HL-60 (cell line): ENCODE measurements around the gene COMMD7.
"Not testable (repeated sequence)": the region's sequence is repeated elsewhere in the genome, so short reads cannot be mapped to it uniquely, and the experiment has no call there.

Experiments
- DNase-seq, 2 experiments: peaks; one replicate each; pipeline ENCODE4 v3.0.0-alpha.2; 2010 to 2020; ENCODE audit warnings: low read depth in 1 of 2, low spot score in 1 of 2
- H3K27ac ChIP-seq: fragments of 250-450 bp; sonication (Bioruptor Pico); replicated peaks from 2 replicates; pipeline ENCODE4 v1.5.1; 2020; ENCODE audit warnings: mild to moderate bottlenecking, moderate library complexity
- H3K27me3 ChIP-seq: fragments of 250-450 bp; sonication (Bioruptor Pico); 2 replicates; pipeline ENCODE4 v1.5.1; 2021; ENCODE audit warnings: mild to moderate bottlenecking, moderate library complexity; ENCODE audit not compliant: insufficient read depth, poor library complexity, severe bottlenecking
- H3K4me3 ChIP-seq: replicated peaks from 2 replicates; pipeline ENCODE4 v1.5.1; 2011; ENCODE audit warnings: mild to moderate bottlenecking, control low read depth, low read length; ENCODE audit not compliant: insufficient read depth
- CTCF ChIP-seq: IDR thresholded peaks from one replicate; pipeline ENCODE4 v1.5.1; 2011; ENCODE audit warnings: low read length, control low read depth, inconsistent platforms; ENCODE audit not compliant: insufficient read depth
- GABPA ChIP-seq: IDR thresholded peaks from 2 replicates; pipeline ENCODE4 v1.6.1; 2012; ENCODE audit warnings: low read depth
- POLR2AphosphoS5 ChIP-seq: IDR thresholded peaks from 2 replicates; pipeline ENCODE4 v1.6.1; 2012; ENCODE audit warnings: low read depth
- REST ChIP-seq: IDR thresholded peaks from 2 replicates; pipeline ENCODE4 v1.6.1; 2012; ENCODE audit warnings: low read depth; ENCODE audit not compliant: insufficient replicate concordance
- SPI1 ChIP-seq: IDR thresholded peaks from 2 replicates; pipeline ENCODE4 v1.6.1; 2012; ENCODE audit warnings: low read depth, mild to moderate bottlenecking, borderline replicate concordance

The COMMD7 gene

GRCh38 chr20:32695089-32695488 is 48.2 kb downstream of the COMMD7 start:
- TF ChIP-seq CTCF (no peak), GABPA (no peak), POLR2AphosphoS5 (no peak), SPI1 (no peak), REST (no peak)
- H3K4me3 ChIP-seq: no peak overlapping the region
- no peak for DNase-seq
- no peaks in the 10 kb centered on the region for H3K27me3 ChIP-seq
- H3K27ac ChIP-seq: no peak overlapping the region

GRCh38 chr20:32688966-32689365 is 54.3 kb downstream of the COMMD7 start:
- DNase-seq, H3K27ac ChIP-seq, H3K27me3 ChIP-seq, H3K4me3 ChIP-seq: not testable (repeated sequence)

- Histone ChIP-seq H3K4me3 (no peak overlapping the region), H3K27ac (no peak overlapping the region), H3K27me3 (no peaks in the 10 kb centered on the region)
- TF ChIP-seq POLR2AphosphoS5: no peak
- no peak for TF ChIP-seq GABPA
- no peak for TF ChIP-seq CTCF
- no peak for TF ChIP-seq SPI1
- no peak for TF ChIP-seq REST
- DNase-seq: no peak
Measured at GRCh38 chr20:32687180-32687532, 56.1 kb downstream of the COMMD7 start.

- TF ChIP-seq SPI1 (no peak), REST (no peak), POLR2AphosphoS5 (no peak; the same call in 1 of the 2 replicates), GABPA (no peak), CTCF (no peak)
- H3K27ac ChIP-seq: no peak overlapping the region
- DNase-seq: no peak
- no peaks in the 10 kb centered on the region for H3K27me3 ChIP-seq
- H3K4me3 ChIP-seq: no peak overlapping the region
Measured at GRCh38 chr20:32686530-32687179, 56.6 kb downstream of the COMMD7 start.
